Nephron (organoid): ENCODE data around the gene SECISBP2L.
"Not testable (repeated sequence)": the region's sequence is repeated elsewhere in the genome, so short reads cannot be mapped to it uniquely, and the experiment has no call there.

Experiments
- H3K27ac Mint-ChIP-seq, 3 experiments: 2 replicates each; pipeline ENCODE4 v1.8.0; 2020; ENCODE audit warnings: mixed read lengths in 3 of 3, mild to moderate bottlenecking in 2 of 3, moderate library complexity in 1 of 3
- H3K27me3 Mint-ChIP-seq: 2 replicates; pipeline ENCODE4 v1.8.0; 2021; ENCODE audit warnings: low read depth, mild to moderate bottlenecking, moderate library complexity, mixed read lengths
- H3K36me3 Mint-ChIP-seq: 2 replicates; pipeline ENCODE4 v1.8.0; 2020; ENCODE audit warnings: low read depth, mixed read lengths
- H3K4me1 Mint-ChIP-seq: 2 replicates; pipeline ENCODE4 v1.8.0; 2020; ENCODE audit warnings: mixed read lengths
- H3K4me3 Mint-ChIP-seq, 3 experiments: 2 replicates each; pipeline ENCODE4 v1.8.0; 2020; ENCODE audit warnings: mild to moderate bottlenecking in 3 of 3, mixed read lengths in 3 of 3, moderate library complexity in 2 of 3
- H3K9me3 Mint-ChIP-seq: 2 replicates; pipeline ENCODE4 v1.8.0; 2020; ENCODE audit warnings: mixed read lengths
- TF ChIP-seq, protein P1 (sequence below), 3 experiments: fragments of 200-600 bp; sonication (generic); IDR thresholded peaks; one replicate each; pipeline ENCODE4 v1.5.0; 2021; ENCODE audit warnings: antibody characterized with exemption in 3 of 3; ENCODE audit not compliant: unreplicated experiment in 3 of 3

Gene SECISBP2L

DNA sequence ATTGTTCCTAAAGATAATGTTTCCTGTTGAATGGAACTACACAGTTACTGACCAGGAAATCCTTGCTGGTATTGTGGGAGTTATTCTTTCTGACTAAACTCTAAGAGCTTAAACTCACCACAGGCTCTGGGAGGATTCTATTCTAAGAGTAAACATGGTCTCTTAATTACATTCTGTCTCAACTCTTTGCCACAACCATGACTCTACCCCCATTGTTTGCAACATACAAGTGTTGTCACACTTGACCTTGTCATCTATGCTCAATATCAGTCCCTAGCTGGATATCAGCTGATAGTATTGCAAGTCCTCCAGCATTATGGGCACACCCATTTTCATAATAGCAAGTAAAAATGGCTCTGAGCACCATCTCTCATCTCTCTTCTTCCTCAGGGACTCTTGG is 29.6 kb upstream of the SECISBP2L start:
- Mint-ChIP-seq H3K4me3 (no peak overlapping the region), H3K27me3 (no peaks in the 10 kb centered on the region), H3K4me1 (no peaks in the 10 kb centered on the region), H3K9me3 (peaks cover 6% of the 10 kb centered on the region), H3K36me3 (no peaks in the 10 kb centered on the region), H3K27ac (no peak overlapping the region)
- TF ChIP-seq, protein P1, sequence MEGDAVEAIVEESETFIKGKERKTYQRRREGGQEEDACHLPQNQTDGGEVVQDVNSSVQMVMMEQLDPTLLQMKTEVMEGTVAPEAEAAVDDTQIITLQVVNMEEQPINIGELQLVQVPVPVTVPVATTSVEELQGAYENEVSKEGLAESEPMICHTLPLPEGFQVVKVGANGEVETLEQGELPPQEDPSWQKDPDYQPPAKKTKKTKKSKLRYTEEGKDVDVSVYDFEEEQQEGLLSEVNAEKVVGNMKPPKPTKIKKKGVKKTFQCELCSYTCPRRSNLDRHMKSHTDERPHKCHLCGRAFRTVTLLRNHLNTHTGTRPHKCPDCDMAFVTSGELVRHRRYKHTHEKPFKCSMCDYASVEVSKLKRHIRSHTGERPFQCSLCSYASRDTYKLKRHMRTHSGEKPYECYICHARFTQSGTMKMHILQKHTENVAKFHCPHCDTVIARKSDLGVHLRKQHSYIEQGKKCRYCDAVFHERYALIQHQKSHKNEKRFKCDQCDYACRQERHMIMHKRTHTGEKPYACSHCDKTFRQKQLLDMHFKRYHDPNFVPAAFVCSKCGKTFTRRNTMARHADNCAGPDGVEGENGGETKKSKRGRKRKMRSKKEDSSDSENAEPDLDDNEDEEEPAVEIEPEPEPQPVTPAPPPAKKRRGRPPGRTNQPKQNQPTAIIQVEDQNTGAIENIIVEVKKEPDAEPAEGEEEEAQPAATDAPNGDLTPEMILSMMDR (IDR thresholded peaks at IDR 0.05; ENCODE audit: unreplicated experiment in 3 of 3): no peak

- H3K4me1 Mint-ChIP-seq, H3K9me3 Mint-ChIP-seq, H3K4me3 Mint-ChIP-seq, H3K36me3 Mint-ChIP-seq, H3K27ac Mint-ChIP-seq, H3K27me3 Mint-ChIP-seq: not testable (repeated sequence)
These were observed 28.5 kb upstream of the SECISBP2L start for GRCh38 chr15:49074589-49075287.

DNA sequence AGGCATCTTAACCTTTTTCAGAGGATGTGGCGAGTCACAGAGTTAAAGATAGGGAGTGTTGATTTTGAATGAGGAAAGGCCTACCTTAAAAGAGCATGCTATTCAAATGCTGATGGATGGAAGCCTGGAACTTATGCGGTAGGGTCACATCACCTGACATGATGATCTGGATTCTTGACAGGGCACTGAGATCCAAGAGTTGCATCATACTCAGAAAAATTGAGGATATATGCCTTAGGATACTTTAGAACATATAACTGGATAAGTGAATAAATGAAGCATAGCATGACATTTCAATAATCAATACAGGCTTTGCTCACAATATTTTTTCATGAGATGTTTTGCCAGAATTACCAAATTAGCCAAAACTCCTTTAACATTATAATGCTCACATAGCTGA is 20.1 kb upstream of the SECISBP2L start:
- no peaks in the 10 kb centered on the region for H3K36me3 Mint-ChIP-seq
- H3K4me1 Mint-ChIP-seq: peaks cover under 1% of the 10 kb centered on the region
- H3K9me3 Mint-ChIP-seq: peaks cover under 1% of the 10 kb centered on the region
- TF ChIP-seq, protein P1 (IDR thresholded peaks at IDR 0.05; ENCODE audit: unreplicated experiment in 3 of 3): no peak
- no peak overlapping the region for H3K4me3 Mint-ChIP-seq
- no peak overlapping the region for H3K27ac Mint-ChIP-seq
- no peaks in the 10 kb centered on the region for H3K27me3 Mint-ChIP-seq

GRCh38 chr15:49064884-49065283 is 18.6 kb upstream of the SECISBP2L start:
- Mint-ChIP-seq H3K36me3 (no peaks in the 10 kb centered on the region), H3K4me3 (no peak overlapping the region), H3K27me3 (no peaks in the 10 kb centered on the region), H3K4me1 (peaks cover 9% of the 10 kb centered on the region), H3K9me3 (no peaks in the 10 kb centered on the region), H3K27ac (no peak overlapping the region)
- TF ChIP-seq, protein P1 (IDR thresholded peaks at IDR 0.05; ENCODE audit: unreplicated experiment in 3 of 3): no peak

DNA sequence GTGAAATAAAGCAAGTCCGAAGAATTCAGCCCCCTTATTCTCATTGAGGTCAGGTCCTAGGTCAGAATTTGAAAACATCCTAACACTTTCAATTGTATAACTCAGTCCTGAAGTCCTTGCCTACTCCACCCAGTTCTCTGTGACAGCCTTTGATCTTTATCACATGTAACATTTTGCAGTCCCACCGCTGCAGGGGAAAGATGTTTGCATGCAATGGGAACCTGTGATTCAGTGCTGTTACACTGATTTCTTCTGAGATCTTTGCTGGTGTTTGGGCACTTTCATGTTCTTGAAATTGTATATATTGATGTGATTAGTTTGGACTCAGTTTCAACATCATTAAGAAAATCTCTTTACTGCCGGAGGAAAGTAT is 18.0 kb upstream of the SECISBP2L start:
- no peaks in the 10 kb centered on the region for H3K9me3 Mint-ChIP-seq
- H3K27ac Mint-ChIP-seq: no peak overlapping the region
- no peak overlapping the region for H3K4me3 Mint-ChIP-seq
- peaks cover 9% of the 10 kb centered on the region for H3K4me1 Mint-ChIP-seq
- no peaks in the 10 kb centered on the region for H3K27me3 Mint-ChIP-seq
- TF ChIP-seq, protein P1 (IDR thresholded peaks at IDR 0.05; ENCODE audit: unreplicated experiment in 3 of 3): no peak
- no peaks in the 10 kb centered on the region for H3K36me3 Mint-ChIP-seq

DNA sequence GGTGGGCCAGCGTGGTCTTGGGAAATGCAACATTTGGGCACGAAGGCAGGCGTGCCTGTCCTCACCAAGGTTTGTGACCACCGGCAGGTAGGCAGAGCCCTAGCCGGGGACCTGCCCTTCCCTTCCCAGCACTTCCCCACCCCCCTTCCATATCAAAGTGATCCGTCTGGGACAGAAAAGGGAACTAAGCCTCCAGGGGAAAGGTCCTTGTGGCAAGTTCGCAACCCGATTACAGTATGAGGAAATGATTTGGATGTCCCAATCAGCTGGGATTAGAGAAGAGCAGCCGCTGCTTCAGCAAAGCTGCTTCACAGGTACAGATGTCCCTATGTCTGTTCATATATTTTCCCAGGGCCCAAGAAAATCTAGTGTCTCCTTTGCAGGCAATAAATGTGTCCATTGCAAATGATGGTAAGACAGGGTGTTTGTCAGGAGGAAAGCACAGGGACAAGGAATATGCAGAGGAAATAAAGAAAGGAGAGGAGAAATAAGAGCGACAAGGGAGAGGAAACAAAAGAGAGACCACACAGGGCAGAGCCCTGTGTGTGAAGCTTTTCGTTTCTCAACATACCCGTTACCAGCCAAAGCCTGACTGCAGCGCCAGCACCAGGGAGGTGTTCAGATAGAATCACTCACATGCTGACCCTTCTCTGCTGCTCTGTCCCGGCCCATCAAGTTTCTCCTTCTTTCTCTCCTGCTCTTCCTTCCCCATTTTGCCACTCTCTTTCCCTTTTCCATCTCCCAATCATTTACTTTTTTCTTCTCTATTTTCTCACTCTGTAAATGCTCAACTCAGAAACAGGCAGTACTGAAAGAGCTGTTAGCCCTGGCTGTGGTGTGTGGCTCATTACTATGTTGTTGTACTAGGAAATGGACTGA is 17.4 kb upstream of the SECISBP2L start:
- TF ChIP-seq, protein P1 (IDR thresholded peaks at IDR 0.05; ENCODE audit: unreplicated experiment in 3 of 3): no peak
- Mint-ChIP-seq H3K27me3 (no peaks in the 10 kb centered on the region), H3K36me3 (no peaks in the 10 kb centered on the region), H3K4me3 (no peak overlapping the region), H3K9me3 (no peaks in the 10 kb centered on the region), H3K4me1 (peaks cover 9% of the 10 kb centered on the region), H3K27ac (no peak overlapping the region)
